ENCODE data around the gene SLC17A7.

DNA sequence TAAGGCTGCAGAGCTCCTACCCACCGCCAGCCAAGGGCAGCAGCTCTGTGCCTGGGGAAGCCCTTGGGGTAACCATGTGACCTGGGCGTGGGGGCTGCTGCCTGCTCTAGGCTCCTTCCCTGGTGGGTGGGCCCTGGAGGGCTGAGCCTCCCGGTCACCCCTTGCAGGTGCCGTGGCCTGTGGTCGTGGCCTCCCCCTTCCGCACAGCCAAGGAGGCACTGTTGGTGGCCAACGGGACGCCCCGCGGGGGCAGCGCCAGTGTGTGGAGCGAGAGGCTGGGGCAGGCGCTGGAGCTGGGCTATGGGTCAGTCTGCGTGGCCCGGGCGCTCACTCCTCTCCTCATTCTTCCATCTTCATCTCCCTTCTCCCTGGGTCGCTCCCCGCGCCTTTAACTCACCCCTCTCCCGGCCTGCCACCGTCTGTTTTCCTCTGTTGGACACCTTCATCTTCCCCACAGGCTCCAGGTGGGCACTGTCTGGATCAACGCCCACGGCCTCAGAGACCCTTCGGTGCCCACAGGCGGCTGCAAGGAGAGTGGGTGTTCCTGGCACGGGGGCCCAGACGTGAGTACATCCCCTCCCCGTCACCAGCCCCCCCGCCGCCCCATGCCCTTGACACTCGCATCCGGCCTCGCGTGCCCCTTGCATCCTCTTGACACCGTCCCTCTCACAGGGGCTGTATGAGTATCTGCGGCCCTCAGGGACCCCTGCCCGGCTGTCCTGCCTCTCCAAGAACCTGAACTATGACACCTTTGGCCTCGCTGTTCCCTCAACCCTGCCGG lies 22.8 kb upstream of the SLC17A7 start:
- no peak for TF ChIP-seq POLR2AphosphoS5 (IDR thresholded peaks at IDR 0.05; ENCODE audit: low read depth, low read length)
- no peak for TF ChIP-seq POLR2A (IDR thresholded peaks at IDR 0.05; ENCODE audit: low read depth, low read length)
- no peak for TF ChIP-seq TAF1 (IDR thresholded peaks at IDR 0.05; ENCODE audit: borderline replicate concordance, low read depth, low read length)

All from GM12892 (cell line).